SK-N-SH (cell line): ENCODE data around the gene PARD3.

ENCODE experiments used
- CHD2 ChIP-seq: fragments of 150-350 bp; IDR thresholded peaks from 2 replicates; pipeline ENCODE4 v1.6.1; 2018; ENCODE audit warnings: low read length; ENCODE audit not compliant: partially characterized antibody
- CTCF ChIP-seq: fragments of 200-600 bp; sonication (generic); IDR thresholded peaks from 2 replicates; pipeline ENCODE4 v1.6.1; 2017; ENCODE audit warnings: antibody characterized with exemption, mild to moderate bottlenecking, moderate library complexity
- FOXM1 ChIP-seq: IDR thresholded peaks from 2 replicates; pipeline ENCODE4 v1.4.0; 2012; ENCODE audit warnings: low read depth, mild to moderate bottlenecking
- POLR2AphosphoS5 ChIP-seq: IDR thresholded peaks from 2 replicates; pipeline ENCODE4 v1.6.1; 2012; ENCODE audit warnings: low read depth, low read length
- REST ChIP-seq: IDR thresholded peaks from 2 replicates; pipeline ENCODE4 v1.6.1; 2012; ENCODE audit warnings: mild to moderate bottlenecking, low read depth, low read length, moderate library complexity
- SMC3 ChIP-seq: IDR thresholded peaks from 2 replicates; pipeline ENCODE4 v1.6.1; 2012; ENCODE audit warnings: low read depth, low read length, improper control_type of control experiment
- TAF1 ChIP-seq: IDR thresholded peaks from 2 replicates; pipeline ENCODE4 v1.6.1; 2012; ENCODE audit warnings: low read depth, mild to moderate bottlenecking, low read length, moderate library complexity, borderline replicate concordance

- TF ChIP-seq POLR2AphosphoS5 = no peak
- no peak for TF ChIP-seq REST
- no peak for TF ChIP-seq TAF1
- 0 out of 2 replicates have a peak, but pooled peaks have one; percentile 11 for TF ChIP-seq SMC3
- TF ChIP-seq CTCF = no peak
- TF ChIP-seq CHD2 = no peak
- TF ChIP-seq FOXM1 = no peak
Observed at GRCh38 chr10:34815185-34816084, at the start of gene PARD3.
